ENCODE data around the gene ATXN1.

ATXN1 gene

DNA sequence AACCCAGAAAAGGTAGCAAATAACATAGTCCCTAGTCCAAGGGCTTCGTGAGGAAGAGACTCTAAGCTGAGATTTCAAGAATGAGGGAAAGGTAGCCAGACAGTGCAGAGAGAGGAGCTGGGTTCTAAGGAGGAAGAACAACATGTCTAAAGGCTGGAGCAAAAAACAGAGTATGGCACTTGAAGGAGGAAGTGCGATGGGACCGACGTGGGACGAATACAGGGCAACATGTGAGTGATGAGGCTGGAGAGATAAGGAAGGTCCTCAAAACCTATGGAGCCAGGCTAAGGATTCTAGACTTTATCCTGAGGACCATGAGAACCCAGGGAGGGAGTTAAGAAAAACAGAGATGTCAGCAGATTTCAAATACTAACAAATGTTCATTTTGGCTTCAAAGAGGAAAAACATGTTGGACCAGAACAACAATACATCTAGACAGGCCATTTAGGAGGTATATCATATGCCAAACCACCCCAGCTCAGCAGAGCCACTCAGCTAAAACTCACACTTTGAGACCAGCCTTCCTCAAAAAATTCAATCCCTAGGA, 17.5 kb downstream of the ATXN1 start:
- no peak overlapping the region for H3K27ac ChIP-seq (ENCODE audit: low read depth, low read length)
- peaks cover 0 to 5% of the 10 kb centered on the region in 2 donors for H3K36me3 ChIP-seq (ENCODE audit: control insufficient read depth in 1 of 2, insufficient read depth in 2 of 2, low read length in 2 of 2)
- no peak overlapping the region for H3K9ac ChIP-seq (ENCODE audit: low read depth in 1 of 2, low read length in 2 of 2)
- no peaks in the 10 kb centered on the region for H3K9me3 ChIP-seq (ENCODE audit: control insufficient read depth in 1 of 2, low read length in 2 of 2)
- no peaks in the 10 kb centered on the region for H3K27me3 ChIP-seq (ENCODE audit: control insufficient read depth in 1 of 2, insufficient read depth in 2 of 2, low read length in 2 of 2)
- H3K4me1 ChIP-seq (ENCODE audit: control insufficient read depth in 1 of 2, insufficient read depth in 2 of 2, low read length in 2 of 2) = peaks cover 19 to 36% of the 10 kb centered on the region in 2 donors
- H3K4me3 ChIP-seq (ENCODE audit: low read depth in 1 of 2, low read length in 2 of 2) = no peak overlapping the region

DNA sequence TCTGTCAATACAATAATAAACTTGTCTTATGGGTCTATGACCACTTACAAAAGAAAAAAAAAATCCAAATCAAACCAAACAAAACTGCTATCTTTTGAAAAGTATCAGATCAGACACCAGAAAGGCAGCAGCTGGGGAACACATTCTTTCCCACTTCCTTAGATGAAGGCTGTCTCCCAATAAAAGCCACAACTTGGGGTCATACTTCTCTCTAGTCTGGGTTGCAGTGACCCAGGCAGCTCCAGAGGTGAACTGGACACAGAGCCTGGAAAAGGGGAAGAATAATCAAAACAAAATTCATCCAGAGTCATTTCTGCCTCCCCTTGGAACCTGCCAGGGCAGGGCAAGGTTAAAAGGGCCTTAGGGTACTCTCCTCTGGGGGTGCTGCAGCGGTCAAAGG, 19.1 kb downstream of the ATXN1 start:
- H3K27ac ChIP-seq (ENCODE audit: low read depth, low read length) = no peak overlapping the region
- H3K4me3 ChIP-seq (ENCODE audit: low read depth in 1 of 2, low read length in 2 of 2) = no peak overlapping the region
- H3K9ac ChIP-seq (ENCODE audit: low read depth in 1 of 2, low read length in 2 of 2) = no peak overlapping the region

DNA sequence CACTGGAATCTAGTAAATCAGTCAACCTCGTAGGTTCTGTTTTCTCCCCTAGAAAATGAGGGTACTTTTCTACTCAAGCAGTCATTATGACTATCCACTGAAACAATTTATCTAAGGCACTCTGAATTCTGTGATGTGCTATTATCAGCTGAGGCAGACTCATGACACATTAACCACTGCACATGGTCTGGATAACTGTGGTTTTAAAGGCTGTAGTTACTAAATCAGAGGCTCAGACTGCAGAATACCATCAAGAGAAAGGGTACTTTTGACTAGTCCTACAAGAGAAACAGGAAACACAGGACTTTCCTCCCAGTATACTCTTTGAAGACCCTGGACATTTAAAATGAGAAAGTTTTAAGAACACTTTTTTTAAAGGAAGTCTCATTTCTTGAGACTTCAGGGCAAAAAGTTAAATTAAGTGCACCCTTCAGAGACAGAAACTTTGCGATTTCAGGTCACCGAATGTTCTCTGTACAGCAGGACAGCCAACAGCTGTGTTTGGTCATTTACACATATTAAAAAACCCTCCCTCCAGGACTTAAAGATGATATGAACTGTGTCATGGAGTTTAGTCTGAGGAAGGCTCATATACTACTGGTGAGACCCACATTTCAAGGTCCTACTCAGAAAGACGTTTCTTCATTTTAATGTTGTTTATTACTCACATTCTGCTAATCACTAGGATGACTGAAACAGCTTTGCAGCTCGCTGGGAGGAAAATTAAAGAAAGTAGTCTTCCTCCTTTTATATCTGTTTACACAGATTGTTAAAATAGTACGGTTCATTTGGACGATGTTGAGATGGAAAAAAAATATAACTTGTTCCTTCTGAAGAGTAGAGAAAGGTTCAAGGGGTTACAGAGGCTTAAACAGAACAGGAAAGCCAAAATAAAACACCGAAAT, 19.9 kb downstream of the ATXN1 start:
- Histone ChIP-seq H3K27ac (ENCODE audit: low read depth, low read length) (no peak overlapping the region), H3K9ac (ENCODE audit: low read depth in 1 of 2, low read length in 2 of 2) (no peak overlapping the region), H3K4me3 (ENCODE audit: low read depth in 1 of 2, low read length in 2 of 2) (no peak overlapping the region), H3K4me1 (ENCODE audit: control insufficient read depth in 1 of 2, insufficient read depth in 2 of 2, low read length in 2 of 2) (peaks cover 19 to 35% of the 10 kb centered on the region in 2 donors), H3K9me3 (ENCODE audit: control insufficient read depth in 1 of 2, low read length in 2 of 2) (no peaks in the 10 kb centered on the region), H3K27me3 (ENCODE audit: control insufficient read depth in 1 of 2, insufficient read depth in 2 of 2, low read length in 2 of 2) (no peaks in the 10 kb centered on the region), H3K36me3 (ENCODE audit: control insufficient read depth in 1 of 2, insufficient read depth in 2 of 2, low read length in 2 of 2) (peaks cover 0 to 5% of the 10 kb centered on the region in 2 donors)

More for the DNA sequence above, 19.1 kb downstream of the ATXN1 start:
- Histone ChIP-seq H3K27me3 (ENCODE audit: control insufficient read depth in 1 of 2, insufficient read depth in 2 of 2, low read length in 2 of 2) (no peaks in the 10 kb centered on the region), H3K36me3 (ENCODE audit: control insufficient read depth in 1 of 2, insufficient read depth in 2 of 2, low read length in 2 of 2) (peaks cover 0 to 5% of the 10 kb centered on the region in 2 donors), H3K4me1 (ENCODE audit: control insufficient read depth in 1 of 2, insufficient read depth in 2 of 2, low read length in 2 of 2) (peaks cover 13 to 30% of the 10 kb centered on the region in 2 donors), H3K9me3 (ENCODE audit: control insufficient read depth in 1 of 2, low read length in 2 of 2) (no peaks in the 10 kb centered on the region)

DNA sequence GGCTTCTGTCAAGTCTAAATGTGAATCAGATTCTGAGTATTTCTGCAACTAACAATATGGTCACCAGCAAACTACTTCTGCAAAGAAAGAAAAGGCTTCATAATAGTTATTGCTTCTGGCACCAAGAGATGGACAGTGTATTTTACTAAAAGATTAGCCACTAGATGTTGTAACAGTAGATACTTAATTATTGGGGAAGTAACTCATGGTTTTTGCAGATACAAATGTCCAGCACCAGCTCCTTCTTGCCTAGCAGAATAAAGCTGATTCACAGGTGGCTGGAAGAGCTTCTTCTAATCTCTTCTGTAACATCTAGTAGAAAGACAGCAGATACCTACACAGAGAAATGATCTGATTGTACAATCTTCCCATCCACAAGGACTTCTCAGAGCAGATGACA, 21.2 kb downstream of the ATXN1 start:
- no peaks in the 10 kb centered on the region for H3K27me3 ChIP-seq (ENCODE audit: control insufficient read depth in 1 of 2, insufficient read depth in 2 of 2, low read length in 2 of 2)
- peaks cover 19 to 37% of the 10 kb centered on the region in 2 donors for H3K4me1 ChIP-seq (ENCODE audit: control insufficient read depth in 1 of 2, insufficient read depth in 2 of 2, low read length in 2 of 2)
- no peak overlapping the region for H3K9ac ChIP-seq (ENCODE audit: low read depth in 1 of 2, low read length in 2 of 2)
- H3K4me3 ChIP-seq (ENCODE audit: low read depth in 1 of 2, low read length in 2 of 2) = no peak overlapping the region
- peaks cover 0 to 5% of the 10 kb centered on the region in 2 donors for H3K36me3 ChIP-seq (ENCODE audit: control insufficient read depth in 1 of 2, insufficient read depth in 2 of 2, low read length in 2 of 2)
- no peak overlapping the region for H3K27ac ChIP-seq (ENCODE audit: low read depth, low read length)
- H3K9me3 ChIP-seq (ENCODE audit: control insufficient read depth in 1 of 2, low read length in 2 of 2) = no peaks in the 10 kb centered on the region

DNA sequence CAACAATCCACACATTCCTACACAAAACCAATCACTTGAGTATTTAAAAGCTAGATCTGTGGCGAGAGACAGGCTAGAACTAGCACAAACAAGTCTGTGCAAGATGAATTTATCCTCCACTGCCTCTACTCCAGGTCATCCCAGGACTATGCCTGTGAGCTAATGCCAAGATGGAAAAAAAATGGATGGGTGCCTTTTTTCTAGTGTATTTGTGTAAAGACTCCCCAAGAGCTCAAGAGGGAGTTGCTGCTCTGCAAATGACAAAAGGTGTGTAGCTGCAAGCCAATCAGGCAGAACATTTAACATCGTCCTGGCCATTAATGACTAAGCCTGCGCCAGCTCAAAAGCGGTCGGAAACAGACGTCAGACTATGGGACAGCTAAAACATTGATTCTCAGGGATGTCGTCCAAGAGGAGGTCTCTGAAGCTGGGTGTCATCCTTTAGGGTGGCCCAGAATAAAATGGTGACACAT, 21.9 kb downstream of the ATXN1 start:
- Histone ChIP-seq H3K4me3 (ENCODE audit: low read depth in 1 of 2, low read length in 2 of 2) (no peak overlapping the region), H3K9ac (ENCODE audit: low read depth in 1 of 2, low read length in 2 of 2) (no peak overlapping the region), H3K27me3 (ENCODE audit: control insufficient read depth in 1 of 2, insufficient read depth in 2 of 2, low read length in 2 of 2) (no peaks in the 10 kb centered on the region), H3K4me1 (ENCODE audit: control insufficient read depth in 1 of 2, insufficient read depth in 2 of 2, low read length in 2 of 2) (peaks cover 19 to 37% of the 10 kb centered on the region in 2 donors), H3K9me3 (ENCODE audit: control insufficient read depth in 1 of 2, low read length in 2 of 2) (no peaks in the 10 kb centered on the region), H3K27ac (ENCODE audit: low read depth, low read length) (no peak overlapping the region), H3K36me3 (ENCODE audit: control insufficient read depth in 1 of 2, insufficient read depth in 2 of 2, low read length in 2 of 2) (peaks cover 0 to 5% of the 10 kb centered on the region in 2 donors)

DNA sequence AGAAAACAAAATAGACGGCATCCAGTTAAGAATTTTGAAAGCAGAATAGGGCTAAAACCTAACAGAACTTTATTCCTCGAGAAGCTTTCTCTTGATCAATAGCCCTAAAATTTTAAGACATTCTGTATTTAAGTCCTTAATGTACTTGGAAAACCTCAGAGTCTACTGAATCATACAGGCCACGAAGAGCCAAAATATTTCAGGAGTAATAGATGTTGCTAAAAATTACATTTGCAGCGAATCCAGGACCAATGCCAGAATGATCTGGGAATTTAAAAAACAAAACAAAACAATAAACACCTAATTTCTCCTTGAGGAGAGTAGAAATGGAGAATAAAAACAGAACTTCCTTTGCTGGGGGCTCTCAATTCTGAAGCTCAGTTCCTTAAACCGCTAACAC, 23.3 kb downstream of the ATXN1 start:
- no peaks in the 10 kb centered on the region for H3K9me3 ChIP-seq (ENCODE audit: control insufficient read depth in 1 of 2, low read length in 2 of 2)
- H3K27me3 ChIP-seq (ENCODE audit: control insufficient read depth in 1 of 2, insufficient read depth in 2 of 2, low read length in 2 of 2) = no peaks in the 10 kb centered on the region
- H3K27ac ChIP-seq (ENCODE audit: low read depth, low read length) = no peak overlapping the region
- H3K36me3 ChIP-seq (ENCODE audit: control insufficient read depth in 1 of 2, insufficient read depth in 2 of 2, low read length in 2 of 2) = peaks cover 0 to 5% of the 10 kb centered on the region in 2 donors
- no peak overlapping the region for H3K4me3 ChIP-seq (ENCODE audit: low read depth in 1 of 2, low read length in 2 of 2)
- no peak overlapping the region for H3K9ac ChIP-seq (ENCODE audit: low read depth in 1 of 2, low read length in 2 of 2)
- H3K4me1 ChIP-seq (ENCODE audit: control insufficient read depth in 1 of 2, insufficient read depth in 2 of 2, low read length in 2 of 2) = peaks cover 19 to 39% of the 10 kb centered on the region in 2 donors

DNA sequence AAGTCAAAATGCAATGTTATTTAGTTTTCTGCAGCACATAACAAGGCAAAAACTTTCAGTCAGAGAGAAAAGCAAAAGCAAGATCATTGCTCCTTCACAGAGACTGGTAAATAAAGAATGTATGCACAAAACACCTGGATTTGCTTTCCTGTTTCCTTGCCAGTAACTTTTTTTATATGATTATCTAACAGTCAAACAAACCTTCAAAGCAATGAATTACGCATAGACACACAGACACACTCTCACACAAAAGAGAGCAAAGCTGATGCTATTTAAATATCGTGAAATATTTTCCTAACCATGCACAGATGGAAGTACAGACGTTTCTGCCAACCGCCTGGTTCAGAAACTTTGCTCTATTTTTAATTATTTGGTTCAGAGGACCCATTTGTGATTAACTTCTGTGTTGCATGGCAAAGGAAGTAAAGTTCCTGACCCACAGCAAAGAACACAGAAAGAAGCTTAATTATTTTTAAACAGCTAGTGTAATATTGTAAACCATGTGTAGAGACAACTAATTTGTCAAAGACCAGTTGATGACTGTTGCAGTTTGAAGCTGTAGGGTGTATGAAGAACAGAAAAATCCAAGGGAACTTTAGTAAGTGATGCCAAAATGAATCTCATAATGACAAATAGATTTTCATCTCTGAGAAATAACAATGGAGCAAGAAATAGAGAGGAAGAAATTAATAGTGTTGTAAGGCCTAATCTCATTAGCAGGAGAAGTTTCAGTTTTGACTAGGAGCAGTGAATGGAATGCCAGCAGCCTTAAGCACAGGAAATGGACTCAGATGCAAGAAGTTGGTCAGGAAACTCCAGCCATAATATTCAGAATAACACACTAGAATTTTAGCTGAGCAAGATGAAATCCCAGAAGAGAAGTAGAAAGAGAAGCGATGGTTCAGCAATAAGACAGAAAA, 24.1 kb downstream of the ATXN1 start:
- peak overlapping the region in 1 of 2 donors; percentile 42 for H3K4me3 ChIP-seq (ENCODE audit: low read depth in 1 of 2, low read length in 2 of 2)
- H3K9me3 ChIP-seq (ENCODE audit: control insufficient read depth in 1 of 2, low read length in 2 of 2) = no peaks in the 10 kb centered on the region
- no peak overlapping the region for H3K27ac ChIP-seq (ENCODE audit: low read depth, low read length)
- H3K27me3 ChIP-seq (ENCODE audit: control insufficient read depth in 1 of 2, insufficient read depth in 2 of 2, low read length in 2 of 2) = no peaks in the 10 kb centered on the region
- no peak overlapping the region for H3K9ac ChIP-seq (ENCODE audit: low read depth in 1 of 2, low read length in 2 of 2)
- peaks cover 17 to 38% of the 10 kb centered on the region in 2 donors for H3K4me1 ChIP-seq (ENCODE audit: control insufficient read depth in 1 of 2, insufficient read depth in 2 of 2, low read length in 2 of 2)
- peaks cover 0 to 5% of the 10 kb centered on the region in 2 donors for H3K36me3 ChIP-seq (ENCODE audit: control insufficient read depth in 1 of 2, insufficient read depth in 2 of 2, low read length in 2 of 2)

DNA sequence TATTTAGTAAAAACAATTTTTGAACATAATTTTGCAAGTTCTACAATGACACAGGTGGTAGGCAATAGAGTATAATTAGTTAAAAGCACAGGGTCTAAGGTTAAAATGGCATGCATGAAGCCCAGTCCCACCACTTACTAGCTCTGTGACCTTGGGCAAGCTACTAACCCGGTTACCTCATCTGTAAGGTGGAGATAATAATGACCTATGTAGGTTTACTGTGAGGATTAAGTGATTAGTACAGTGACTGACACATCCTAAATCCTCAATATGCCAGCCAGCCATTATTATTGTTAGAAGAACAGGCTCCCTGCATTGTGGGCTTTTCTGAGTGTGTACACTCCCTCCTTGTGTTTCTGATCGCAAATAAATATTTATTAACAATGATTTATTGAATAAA, 26.2 kb downstream of the ATXN1 start:
- Histone ChIP-seq H3K36me3 (ENCODE audit: control insufficient read depth in 1 of 2, insufficient read depth in 2 of 2, low read length in 2 of 2) (peaks cover 0 to 5% of the 10 kb centered on the region in 2 donors), H3K4me1 (ENCODE audit: control insufficient read depth in 1 of 2, insufficient read depth in 2 of 2, low read length in 2 of 2) (peaks cover 29 to 41% of the 10 kb centered on the region in 2 donors), H3K9me3 (ENCODE audit: control insufficient read depth in 1 of 2, low read length in 2 of 2) (no peaks in the 10 kb centered on the region), H3K9ac (ENCODE audit: low read depth in 1 of 2, low read length in 2 of 2) (no peak overlapping the region), H3K27me3 (ENCODE audit: control insufficient read depth in 1 of 2, insufficient read depth in 2 of 2, low read length in 2 of 2) (no peaks in the 10 kb centered on the region), H3K27ac (ENCODE audit: low read depth, low read length) (no peak overlapping the region), H3K4me3 (ENCODE audit: low read depth in 1 of 2, low read length in 2 of 2) (no peak overlapping the region)

DNA sequence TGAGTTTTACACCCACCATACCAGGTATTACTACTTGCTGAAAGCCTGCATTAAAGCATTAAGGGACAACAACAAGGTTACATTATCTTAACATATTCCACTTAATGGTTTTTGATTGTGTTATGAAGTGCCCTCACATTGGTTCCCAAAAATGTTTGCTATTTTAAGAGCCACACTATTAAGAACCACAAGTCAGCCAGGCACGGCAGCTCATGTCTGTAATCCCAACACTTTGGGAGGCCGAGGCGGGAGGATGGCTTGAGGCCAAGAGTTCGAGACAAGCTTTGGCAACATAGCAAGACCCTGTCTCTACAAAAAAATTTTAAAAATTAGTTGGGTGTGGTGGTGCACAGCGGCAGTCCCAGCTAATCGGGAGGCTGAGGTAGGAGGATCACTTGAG, 28.2 kb downstream of the ATXN1 start:
- no peaks in the 10 kb centered on the region for H3K36me3 ChIP-seq (ENCODE audit: control insufficient read depth in 1 of 2, insufficient read depth in 2 of 2, low read length in 2 of 2)
- H3K9me3 ChIP-seq (ENCODE audit: control insufficient read depth in 1 of 2, low read length in 2 of 2) = no peaks in the 10 kb centered on the region
- H3K27me3 ChIP-seq (ENCODE audit: control insufficient read depth in 1 of 2, insufficient read depth in 2 of 2, low read length in 2 of 2) = no peaks in the 10 kb centered on the region
- peaks cover 29 to 58% of the 10 kb centered on the region in 2 donors for H3K4me1 ChIP-seq (ENCODE audit: control insufficient read depth in 1 of 2, insufficient read depth in 2 of 2, low read length in 2 of 2)
- no peak overlapping the region for H3K9ac ChIP-seq (ENCODE audit: low read depth in 1 of 2, low read length in 2 of 2)
- H3K27ac ChIP-seq (ENCODE audit: low read depth, low read length) = no peak overlapping the region
- H3K4me3 ChIP-seq (ENCODE audit: low read depth in 1 of 2, low read length in 2 of 2) = no peak overlapping the region

Data from duodenal mucosa (tissue), 2 donors.